Measurements from ENCODE around the gene SPANXB1.
"Not testable (repeated sequence)": the region's sequence is repeated elsewhere in the genome, so short reads cannot be mapped to it uniquely, and the experiment has no call there.

The SPANXB1 gene, protein sequence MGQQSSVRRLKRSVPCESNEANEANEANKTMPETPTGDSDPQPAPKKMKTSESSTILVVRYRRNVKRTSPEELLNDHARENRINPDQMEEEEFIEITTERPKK

DNA sequence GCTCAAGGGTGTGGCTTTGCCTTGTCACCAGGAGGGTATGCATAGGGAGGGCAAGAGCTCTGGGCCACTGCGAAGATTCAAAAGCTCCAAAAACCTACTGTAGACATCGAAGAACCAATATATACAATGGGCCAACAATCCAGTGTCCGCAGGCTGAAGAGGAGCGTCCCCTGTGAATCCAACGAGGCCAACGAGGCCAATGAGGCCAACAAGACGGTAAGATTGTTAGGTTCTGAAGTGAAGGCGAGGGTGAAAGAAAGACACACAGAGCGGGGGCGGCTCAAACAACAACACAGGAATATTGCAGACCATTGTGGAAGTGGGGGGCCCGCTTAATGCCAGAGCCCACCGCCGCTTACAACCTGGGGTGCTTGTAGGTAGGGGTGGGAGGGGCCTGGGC is at the start of gene SPANXB1:
Gene SPANXB1, plus strand, starts transcription at position 27 of the 400 bp plus-strand sequence. Its CDS starts 100 bp downstream, at position 127.
- DNase-seq: not testable (repeated sequence)

DNA sequence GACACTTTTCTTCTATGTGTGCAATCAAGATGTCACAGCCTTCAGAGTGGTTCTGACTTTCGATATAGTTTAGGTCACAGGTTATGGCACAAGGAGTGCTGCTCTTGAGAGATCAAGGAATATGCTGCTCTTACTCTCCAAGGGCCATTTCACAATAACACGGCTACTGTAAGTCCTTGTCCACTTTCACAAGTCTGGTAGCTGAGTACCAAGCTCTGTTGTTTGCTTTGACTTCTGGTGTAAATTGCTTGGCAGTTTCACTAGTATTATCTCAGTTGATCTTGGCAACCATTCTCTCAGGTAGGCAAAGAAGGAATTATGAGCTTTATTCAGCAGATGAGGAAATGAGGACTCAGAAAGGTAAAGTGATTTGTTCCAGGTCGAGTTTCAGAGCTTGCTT is 35.4 kb upstream of the SPANXB1 start:
- DNase-seq: no peak

DNA sequence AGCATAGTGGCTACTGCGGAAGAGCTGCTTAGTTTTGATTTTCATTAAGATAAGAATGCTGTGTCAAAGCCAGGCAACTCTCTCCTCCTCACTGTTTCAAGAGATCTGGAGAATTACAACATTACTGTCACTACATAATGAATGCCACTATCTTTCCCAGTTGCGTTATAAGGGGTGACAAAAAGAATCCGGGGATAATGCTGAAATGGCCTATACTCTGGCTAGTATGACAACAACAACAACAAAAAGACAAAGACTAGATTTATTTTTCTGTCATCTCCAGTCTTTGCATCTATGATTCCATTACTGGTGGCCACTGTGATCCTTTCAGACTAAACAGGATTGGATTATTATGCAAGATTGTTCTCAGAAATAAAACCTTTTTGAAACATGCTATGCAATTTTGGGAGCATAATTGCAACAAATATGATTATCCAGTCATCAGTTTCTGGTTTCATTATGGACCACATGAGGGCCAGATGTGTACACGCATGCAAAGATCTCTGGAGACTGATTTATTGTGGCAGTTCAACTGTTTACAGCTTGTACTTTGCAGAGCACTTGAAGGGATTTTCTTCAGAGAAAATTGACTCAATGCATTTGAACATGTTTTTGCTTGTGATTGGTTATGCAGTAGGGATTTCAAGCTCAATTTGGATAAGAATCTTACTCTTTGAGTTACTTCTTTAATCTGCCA is 31.1 kb upstream of the SPANXB1 start:
- DNase-seq: no peak

DNA sequence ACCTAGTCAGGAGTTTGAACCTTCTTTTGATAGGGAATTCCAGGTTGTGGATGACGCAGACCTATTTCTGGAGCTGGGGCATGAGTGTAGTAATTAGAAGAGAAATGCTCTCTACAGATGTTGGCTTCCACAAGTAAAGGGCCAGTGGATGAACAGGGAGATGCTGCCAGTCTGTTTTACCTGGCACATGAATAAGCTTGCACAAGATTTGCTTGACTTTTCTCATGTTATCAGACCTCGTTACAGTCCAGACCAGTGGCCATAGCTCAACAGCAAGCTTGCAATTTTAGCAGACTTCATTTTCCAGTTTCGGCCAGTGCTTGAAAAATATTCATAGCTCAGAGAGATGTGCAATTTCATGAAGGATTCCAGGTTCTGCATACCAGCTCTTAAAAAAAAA is 26.9 kb upstream of the SPANXB1 start:
- DNase-seq: no peak

DNA sequence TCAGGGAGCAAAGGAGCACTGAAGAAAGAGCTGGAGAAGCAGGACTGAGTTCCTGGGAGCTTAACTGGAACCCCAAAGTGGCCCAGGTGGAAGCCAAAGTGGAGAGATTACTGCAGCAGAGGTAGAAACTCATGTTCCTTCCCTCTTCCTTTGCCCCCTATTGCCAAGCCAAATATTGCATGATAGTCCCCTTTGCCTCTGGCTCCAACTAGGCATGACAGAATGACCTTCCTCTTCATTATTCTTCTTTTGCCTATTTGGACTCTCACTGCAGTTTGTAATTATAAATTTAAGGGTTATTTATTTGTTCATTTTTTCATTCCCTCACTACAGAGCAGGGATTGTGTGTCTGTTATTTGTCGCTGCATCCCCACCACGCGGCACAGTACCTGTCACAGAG is 22.1 kb upstream of the SPANXB1 start:
- no peak for DNase-seq

DNA sequence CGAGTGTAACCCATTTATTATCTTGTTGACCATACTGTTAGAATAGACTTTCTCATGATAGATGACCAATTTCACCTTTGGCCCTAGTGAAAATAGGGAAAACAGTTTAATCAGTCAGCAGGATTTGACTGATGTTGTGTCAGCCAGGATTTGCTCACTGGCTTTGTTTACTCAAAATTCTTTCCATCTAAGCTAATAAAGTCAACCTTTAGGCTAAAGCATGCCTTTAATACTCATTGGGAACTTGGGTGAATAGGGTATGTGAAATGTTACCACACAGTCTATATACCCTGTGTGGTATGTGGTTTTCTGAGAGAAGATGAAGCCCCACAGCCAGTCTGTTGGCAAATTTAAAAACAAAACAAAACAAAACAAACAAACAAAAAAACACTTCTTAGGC is 18.7 kb upstream of the SPANXB1 start:
- no peak for DNase-seq

DNA sequence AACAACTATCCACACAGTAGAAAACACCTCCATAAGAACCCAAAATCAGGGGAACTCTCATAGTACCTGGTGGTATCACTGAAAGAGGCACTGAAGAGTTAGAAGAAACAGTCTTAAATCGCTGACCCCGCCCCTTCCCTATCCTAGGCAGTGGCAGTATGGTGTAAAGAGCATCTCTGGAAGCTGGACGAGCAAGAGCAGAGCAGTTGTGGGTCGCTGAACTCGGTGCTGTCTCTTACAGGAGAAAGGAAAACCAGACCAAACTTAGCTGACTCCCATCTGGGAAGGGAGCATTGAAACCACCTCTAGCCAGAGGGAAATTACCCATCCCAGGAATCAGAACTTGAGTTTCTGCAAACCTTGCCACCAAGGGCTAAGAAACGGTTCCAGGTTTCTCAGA is 2.8 kb downstream of the SPANXB1 start:
- not testable (repeated sequence) for DNase-seq

DNA sequence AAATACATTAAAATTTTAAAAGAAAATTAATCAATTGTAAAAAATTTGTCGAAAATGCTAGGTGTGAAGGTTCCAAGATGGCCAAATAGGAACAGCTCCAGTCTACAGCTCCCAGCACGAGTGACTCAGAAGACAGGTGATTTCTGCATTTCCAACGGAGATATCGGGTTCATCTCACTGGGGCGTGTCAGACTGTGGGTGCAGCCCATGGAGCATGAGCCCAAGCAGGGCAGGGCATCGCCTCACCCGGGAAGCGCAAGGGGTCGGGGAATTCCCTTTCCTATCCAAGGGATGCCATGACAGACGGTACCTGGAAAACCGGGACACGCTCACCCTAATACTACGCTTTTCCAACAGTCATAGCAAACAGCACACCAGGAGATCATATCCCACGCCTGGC is 41.9 kb downstream of the SPANXB1 start:
- DNase-seq: not testable (repeated sequence)

DNA sequence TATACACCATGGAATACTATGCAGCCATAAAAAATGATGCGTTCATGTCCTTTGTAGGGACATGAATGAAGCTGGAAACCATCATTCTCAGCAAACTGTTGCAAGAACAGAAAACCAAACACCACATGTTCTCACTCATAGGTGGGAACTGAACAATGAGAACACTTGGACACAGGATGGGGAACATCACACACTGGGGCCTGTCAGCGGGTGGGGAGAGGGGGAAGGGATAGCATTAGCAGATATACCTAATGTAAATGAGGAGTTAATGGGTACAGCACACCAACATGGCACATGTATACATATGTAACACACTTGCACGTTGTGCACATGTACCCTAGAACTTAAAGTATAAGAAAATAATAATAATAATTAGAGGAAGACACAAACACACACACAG is 47.5 kb downstream of the SPANXB1 start:
- not testable (repeated sequence) for DNase-seq

DNA sequence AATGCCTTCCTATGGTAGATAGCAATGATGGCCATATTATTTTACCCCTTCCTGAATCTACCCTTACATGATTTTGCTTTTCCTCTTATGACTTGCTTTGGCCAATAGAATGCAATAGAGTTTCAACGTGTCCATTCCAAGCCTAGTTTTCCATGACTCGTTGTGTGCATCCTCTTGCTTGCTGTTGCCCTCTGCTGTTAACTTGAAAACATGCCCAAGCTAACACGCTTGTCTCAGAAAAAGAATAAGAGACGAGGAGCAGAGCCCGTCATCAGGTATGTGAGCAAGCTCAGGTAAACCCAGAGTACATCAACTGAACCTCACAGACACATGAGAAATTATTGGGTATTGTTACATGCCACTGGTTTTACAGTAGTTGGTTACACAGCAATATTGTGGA is 49.7 kb downstream of the SPANXB1 start:
- not testable (repeated sequence) for DNase-seq
